Measurements from ENCODE around the gene ROS1.

ROS1 gene

GRCh38 chr6:117401799-117402198, 23.9 kb downstream of the ROS1 start:
- no peak for TF ChIP-seq CTCF (IDR thresholded peaks at IDR 0.05)

GRCh38 chr6:117399924-117400323, 25.8 kb downstream of the ROS1 start:
- peak; percentile 34; the same call in 1 of the 2 replicates for TF ChIP-seq CTCF (IDR thresholded peaks at IDR 0.05)

- TF ChIP-seq CTCF (IDR thresholded peaks at IDR 0.05) = no peak
Observed at GRCh38 chr6:117399126-117399525, 26.6 kb downstream of the ROS1 start.

- TF ChIP-seq CTCF (IDR thresholded peaks at IDR 0.05) = no peak
Observed at GRCh38 chr6:117397536-117398227, 28.1 kb downstream of the ROS1 start.

- TF ChIP-seq CTCF (IDR thresholded peaks at IDR 0.05) = no peak
Observed at GRCh38 chr6:117396228-117396627, 29.5 kb downstream of the ROS1 start.

- TF ChIP-seq CTCF (IDR thresholded peaks at IDR 0.05) = no peak
Observed at GRCh38 chr6:117395164-117395563, 30.6 kb downstream of the ROS1 start.

GRCh38 chr6:117393045-117393444, 32.7 kb downstream of the ROS1 start:
- no peak for TF ChIP-seq CTCF (IDR thresholded peaks at IDR 0.05)

All from LNCAP (cell line).